ENCODE data around the gene SLC23A1. TPM values are rescaled to one million over a fixed set of nuclear protein-coding genes. Genes with fewer than 3 reads are reported as not detected.

SLC23A1 gene
- total and polyA plus RNA-seq, 2 experiments from 2014 or later, result 0.06 TPM; not detected in 1

- peaks cover 4% of the 10 kb centered on the region for H3K36me3 ChIP-seq
- peak overlapping the region; percentile 86 for H3K27ac ChIP-seq
- no peaks in the 10 kb centered on the region for H3K27me3 ChIP-seq
- H3K4me3 ChIP-seq, result peak overlapping the region; percentile 36
- H3K4me1 ChIP-seq (ENCODE audit: low read depth), result peaks cover 6% of the 10 kb centered on the region
- TF ChIP-seq CTCF (IDR thresholded peaks at IDR 0.05; ENCODE audit: low read depth, low read length), result no peak
- DNase-seq (ENCODE audit: low read depth in 1 of 2, low spot score in 1 of 2), result no peak
- H3K9me3 ChIP-seq (ENCODE audit: low read depth), result no peaks in the 10 kb centered on the region
Observed at GRCh38 chr5:139404484-139404840, 21.4 kb upstream of the SLC23A1 start.

- no peak for TF ChIP-seq CTCF (IDR thresholded peaks at IDR 0.05; ENCODE audit: low read depth, low read length)
- Histone ChIP-seq H3K4me3 (peak within 1 kb of the TSS; percentile 36), H3K27ac (peak within 1 kb of the TSS; percentile 86), H3K27me3 (no peaks in the 10 kb centered on the region), H3K36me3 (peaks cover 4% of the 10 kb centered on the region), H3K9me3 (ENCODE audit: low read depth) (no peaks in the 10 kb centered on the region), H3K4me1 (ENCODE audit: low read depth) (peaks cover 6% of the 10 kb centered on the region)
- peak; percentile 99 for DNase-seq (ENCODE audit: low read depth in 1 of 2, low spot score in 1 of 2)
Observed at GRCh38 chr5:139403787-139404483, 20.8 kb upstream of the SLC23A1 start, which contains the start of gene SPATA24. Gene SPATA24 (minus strand): TSS chr5:139404089. CDS start chr5:139404060, 29 bp downstream.

GRCh38 chr5:139403418-139403786, 20.3 kb upstream of the SLC23A1 start:
- no peaks in the 10 kb centered on the region for H3K9me3 ChIP-seq (ENCODE audit: low read depth)
- peaks cover 4% of the 10 kb centered on the region for H3K36me3 ChIP-seq
- no peaks in the 10 kb centered on the region for H3K27me3 ChIP-seq
- peak overlapping the region; percentile 36 for H3K4me3 ChIP-seq
- no peak for DNase-seq (ENCODE audit: low read depth in 1 of 2, low spot score in 1 of 2)
- H3K27ac ChIP-seq, result peak overlapping the region; percentile 86
- H3K4me1 ChIP-seq (ENCODE audit: low read depth), result peaks cover 6% of the 10 kb centered on the region
- TF ChIP-seq CTCF (IDR thresholded peaks at IDR 0.05; ENCODE audit: low read depth, low read length), result no peak

- H3K27me3 ChIP-seq, result no peaks in the 10 kb centered on the region
- H3K4me3 ChIP-seq, result no peak overlapping the region
- H3K36me3 ChIP-seq, result peaks cover 4% of the 10 kb centered on the region
- DNase-seq (ENCODE audit: low read depth in 1 of 2, low spot score in 1 of 2), result peak in 1 of 2 donors; percentile 38
- peaks cover 6% of the 10 kb centered on the region for H3K4me1 ChIP-seq (ENCODE audit: low read depth)
- H3K9me3 ChIP-seq (ENCODE audit: low read depth), result no peaks in the 10 kb centered on the region
- peak; percentile 40 for TF ChIP-seq CTCF (IDR thresholded peaks at IDR 0.05; ENCODE audit: low read depth, low read length)
- H3K27ac ChIP-seq, result peak overlapping the region; percentile 86
Observed at GRCh38 chr5:139402561-139403158, 19.6 kb upstream of the SLC23A1 start.

- no peak overlapping the region for H3K4me3 ChIP-seq
- no peaks in the 10 kb centered on the region for H3K27me3 ChIP-seq
- H3K9me3 ChIP-seq (ENCODE audit: low read depth), result no peaks in the 10 kb centered on the region
- DNase-seq (ENCODE audit: low read depth in 1 of 2, low spot score in 1 of 2), result no peak
- no peak overlapping the region for H3K27ac ChIP-seq
- H3K4me1 ChIP-seq (ENCODE audit: low read depth), result peaks cover 6% of the 10 kb centered on the region
- no peak for TF ChIP-seq CTCF (IDR thresholded peaks at IDR 0.05; ENCODE audit: low read depth, low read length)
- H3K36me3 ChIP-seq, result peaks cover 4% of the 10 kb centered on the region
Observed at GRCh38 chr5:139401546-139401945, 18.4 kb upstream of the SLC23A1 start.

All from cardiac muscle cell (in vitro differentiated cells and primary cell).